Measurements from ENCODE around the gene PBX1. TPM values are rescaled to one million over a fixed set of nuclear protein-coding genes. Genes with fewer than 3 reads are reported as not detected.

Gene PBX1
- total RNA-seq, 2 donors from 2014 or later, result 50.5 to 53.1 TPM

DNA sequence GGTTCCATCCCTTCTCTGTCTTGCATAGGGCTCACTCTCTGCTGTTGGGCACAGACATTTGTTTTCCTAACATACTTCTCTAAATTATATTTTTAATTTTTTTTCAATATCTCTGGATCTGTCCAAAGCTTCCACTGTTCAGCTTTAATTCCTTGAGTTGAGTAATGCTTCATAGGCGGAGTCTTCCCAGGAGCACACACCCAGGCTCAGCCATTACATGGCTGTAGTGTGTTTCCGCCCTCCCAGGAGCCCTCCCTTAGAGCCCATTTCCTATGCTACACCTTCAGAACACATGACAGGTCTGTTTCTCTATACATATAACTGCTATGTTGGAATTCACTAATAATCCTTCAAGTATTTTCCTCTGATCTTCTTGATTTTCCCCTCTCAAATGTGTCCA lies 297.4 kb downstream of the PBX1 start:
- no peaks in the 10 kb centered on the region for H3K4me1 ChIP-seq (ENCODE audit: control insufficient read depth in 1 of 2, low read depth in 2 of 2)
- H3K27me3 ChIP-seq (replicated peaks; ENCODE audit: insufficient read depth), result no peaks in the 10 kb centered on the region
- H3K27ac ChIP-seq, result no peak overlapping the region
- no peak for TF ChIP-seq CTCF (IDR thresholded peaks at IDR 0.05)
- DNase-seq (ENCODE audit: low spot score), result no peak
- no peak for ATAC-seq (ENCODE audit: insufficient number of reproducible peaks, low FRiP score, low read depth)
- H3K36me3 ChIP-seq, result no peaks in the 10 kb centered on the region
- H3K4me3 ChIP-seq, result no peak overlapping the region
- no peaks in the 10 kb centered on the region for H3K9me3 ChIP-seq

GRCh38 chr1:164857439-164857838 lies 298.5 kb downstream of the PBX1 start:
- Histone ChIP-seq H3K27ac (no peak overlapping the region), H3K9me3 (no peaks in the 10 kb centered on the region), H3K4me1 (ENCODE audit: control insufficient read depth in 1 of 2, low read depth in 2 of 2) (no peaks in the 10 kb centered on the region), H3K27me3 (replicated peaks; ENCODE audit: insufficient read depth) (no peaks in the 10 kb centered on the region), H3K4me3 (no peak overlapping the region), H3K36me3 (no peaks in the 10 kb centered on the region)
- no peak for TF ChIP-seq CTCF (IDR thresholded peaks at IDR 0.05)
- DNase-seq (ENCODE audit: low spot score) (no peak), ATAC-seq (ENCODE audit: insufficient number of reproducible peaks, low FRiP score, low read depth) (no peak)

DNA sequence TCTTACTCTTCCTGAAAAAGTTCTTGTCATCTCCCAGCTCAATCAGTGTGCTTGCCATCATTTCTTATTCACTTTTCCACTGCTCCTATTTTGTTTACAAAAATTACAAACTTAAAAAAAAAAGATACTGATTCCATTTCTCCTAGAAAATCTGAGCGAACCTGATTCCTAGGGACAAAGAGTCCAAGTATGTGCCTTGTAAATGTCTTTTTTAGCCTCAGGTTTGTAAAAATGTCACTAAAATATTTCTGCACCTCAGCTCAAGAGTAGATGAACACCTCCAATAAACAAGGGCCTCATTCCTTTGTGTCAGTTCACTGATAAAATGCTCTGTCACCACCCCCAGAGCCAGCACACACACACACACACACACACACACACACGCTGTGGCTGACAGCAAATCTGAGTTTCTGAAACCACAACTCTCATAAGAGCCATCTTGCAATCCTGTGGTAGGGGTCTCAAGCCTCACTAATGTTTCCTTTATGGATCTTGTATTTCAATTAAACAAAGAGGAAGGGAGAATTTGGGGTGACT lies 299.2 kb downstream of the PBX1 start:
- no peaks in the 10 kb centered on the region for H3K27me3 ChIP-seq (replicated peaks; ENCODE audit: insufficient read depth)
- no peak overlapping the region for H3K4me3 ChIP-seq
- H3K9me3 ChIP-seq, result no peaks in the 10 kb centered on the region
- H3K27ac ChIP-seq, result no peak overlapping the region
- H3K36me3 ChIP-seq, result no peaks in the 10 kb centered on the region
- ATAC-seq (ENCODE audit: insufficient number of reproducible peaks, low FRiP score, low read depth) (no peak), DNase-seq (ENCODE audit: low spot score) (no peak)
- no peak for TF ChIP-seq CTCF (IDR thresholded peaks at IDR 0.05)
- no peaks in the 10 kb centered on the region for H3K4me1 ChIP-seq (ENCODE audit: control insufficient read depth in 1 of 2, low read depth in 2 of 2)

GRCh38 chr1:164861632-164862031 lies 302.6 kb downstream of the PBX1 start:
- no peak for ATAC-seq (ENCODE audit: insufficient number of reproducible peaks, low FRiP score, low read depth)

GRCh38 chr1:164863056-164863455 lies 304.1 kb downstream of the PBX1 start:
- H3K27ac ChIP-seq, result no peak overlapping the region
- no peaks in the 10 kb centered on the region for H3K36me3 ChIP-seq
- no peaks in the 10 kb centered on the region for H3K27me3 ChIP-seq (replicated peaks; ENCODE audit: insufficient read depth)
- H3K9me3 ChIP-seq, result no peaks in the 10 kb centered on the region
- no peak overlapping the region for H3K4me3 ChIP-seq
- no peak for TF ChIP-seq CTCF (IDR thresholded peaks at IDR 0.05)
- ATAC-seq (ENCODE audit: insufficient number of reproducible peaks, low FRiP score, low read depth) (no peak), DNase-seq (ENCODE audit: low spot score) (no peak)
- no peaks in the 10 kb centered on the region for H3K4me1 ChIP-seq (ENCODE audit: control insufficient read depth in 1 of 2, low read depth in 2 of 2)

More at GRCh38 chr1:164861632-164862031, 302.6 kb downstream of the PBX1 start:
- Histone ChIP-seq H3K27me3 (replicated peaks; ENCODE audit: insufficient read depth) (no peaks in the 10 kb centered on the region), H3K4me3 (no peak overlapping the region), H3K4me1 (ENCODE audit: control insufficient read depth in 1 of 2, low read depth in 2 of 2) (no peaks in the 10 kb centered on the region), H3K27ac (no peak overlapping the region), H3K9me3 (no peaks in the 10 kb centered on the region), H3K36me3 (no peaks in the 10 kb centered on the region)
- no peak for DNase-seq (ENCODE audit: low spot score)
- no peak for TF ChIP-seq CTCF (IDR thresholded peaks at IDR 0.05)
